Measurements from ENCODE around the gene CDK1.
A peak's percentile ranks its signal among the peaks of the same experiment; 100 is the strongest.

Gene CDK1

DNA sequence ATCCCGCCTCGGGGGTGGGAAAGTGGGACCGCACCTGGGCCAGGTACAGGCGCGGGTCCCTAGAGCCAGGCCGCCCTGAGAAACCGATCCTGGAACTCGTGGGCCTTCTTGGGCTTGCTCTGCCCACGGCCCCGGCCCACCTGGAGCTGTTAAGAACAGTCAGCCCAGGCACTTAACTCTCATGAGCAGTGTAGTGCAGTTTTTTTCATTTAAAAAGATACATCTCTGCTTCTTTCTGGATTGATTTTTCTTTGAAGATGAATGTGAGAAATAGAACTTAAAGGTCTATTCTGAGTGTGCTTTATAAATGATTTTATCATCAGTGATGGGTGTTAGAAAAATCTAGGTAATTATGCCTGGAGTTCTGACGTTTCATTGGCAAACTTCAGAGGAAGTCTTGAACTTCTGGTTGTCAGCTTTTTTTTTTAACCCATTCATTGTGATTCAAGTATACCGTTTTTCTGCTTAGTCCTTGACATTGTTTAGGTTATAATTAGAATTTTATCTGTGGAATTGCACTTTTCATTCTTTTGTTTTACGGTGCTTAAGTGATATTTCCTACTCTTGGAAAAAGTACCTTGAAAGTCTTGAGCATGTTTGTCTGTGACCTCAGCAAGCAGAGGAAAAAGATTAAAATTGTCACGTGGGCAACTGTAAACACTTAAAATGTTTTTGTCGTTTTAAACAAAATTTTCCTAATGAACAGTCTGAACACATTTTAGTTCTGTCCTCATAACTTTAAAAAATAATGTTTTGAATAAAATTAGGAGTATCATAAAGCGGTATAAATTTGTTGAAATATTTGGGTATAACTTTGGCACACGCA is 906 bp downstream of the CDK1 start:
- no peak for DNase-seq

- DNase-seq, result no peak
These were observed 3.4 kb downstream of the CDK1 start for GRCh38 chr10:60781661-60782060.

GRCh38 chr10:60784641-60785040 is 6.4 kb downstream of the CDK1 start:
- DNase-seq, result no peak

DNA sequence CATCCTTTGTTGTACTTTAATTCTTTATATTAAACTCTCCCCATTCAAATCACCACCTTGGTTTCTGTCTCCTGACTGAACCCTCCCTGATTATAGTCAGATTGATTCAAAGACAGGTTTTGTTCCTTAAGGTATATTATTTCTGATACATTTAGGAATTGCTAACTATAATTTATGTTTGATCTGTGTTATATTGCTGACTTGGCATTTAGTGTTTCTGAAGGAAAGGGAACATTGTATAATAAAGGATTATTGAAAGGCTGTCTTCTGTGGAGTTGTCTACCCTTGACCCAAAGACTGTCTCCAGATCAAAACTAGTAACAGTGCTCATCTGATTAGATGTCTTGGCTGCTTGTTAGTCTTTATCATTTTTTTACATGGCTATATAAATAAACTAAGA is 10.3 kb downstream of the CDK1 start:
- DNase-seq, result no peak

- no peak for DNase-seq
These were observed 11.1 kb downstream of the CDK1 start for GRCh38 chr10:60789340-60789739.

- DNase-seq, result no peak
These were observed 16.7 kb downstream of the CDK1 start for GRCh38 chr10:60794953-60795352.

DNA sequence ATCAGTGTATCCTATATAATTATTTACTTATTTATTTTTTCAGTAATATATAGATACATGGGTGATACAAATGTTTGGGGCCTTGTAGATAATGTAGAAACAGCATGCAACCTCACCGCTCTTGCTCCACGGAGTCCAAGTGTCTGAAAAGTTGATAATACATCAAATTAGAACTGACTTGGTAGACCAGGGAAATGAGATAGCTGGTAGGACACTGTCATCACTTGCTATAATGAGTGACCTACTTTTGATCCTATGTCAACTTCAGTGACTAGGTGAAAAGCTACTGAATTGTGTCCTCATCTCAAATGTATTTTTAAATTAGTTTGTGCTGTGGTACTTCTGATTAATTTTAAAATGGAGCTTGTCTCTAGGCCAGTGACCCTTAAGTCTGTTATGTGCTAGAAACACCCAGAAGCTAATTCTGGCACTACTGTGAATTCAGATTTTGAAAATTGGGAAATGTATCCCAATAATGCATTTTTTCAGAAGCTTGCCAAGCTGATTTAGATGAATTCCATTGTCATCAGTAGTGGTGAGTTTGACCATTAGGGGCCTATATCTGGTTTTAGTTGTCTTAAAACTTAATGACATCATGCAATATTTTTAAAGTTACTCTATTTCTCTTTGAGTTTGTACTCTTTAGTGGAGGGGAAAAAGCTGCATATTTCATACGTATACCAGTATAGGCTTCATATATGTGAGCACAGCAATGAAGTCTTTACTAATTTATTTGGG is 17.4 kb downstream of the CDK1 start:
- DNase-seq, result no peak

DNA sequence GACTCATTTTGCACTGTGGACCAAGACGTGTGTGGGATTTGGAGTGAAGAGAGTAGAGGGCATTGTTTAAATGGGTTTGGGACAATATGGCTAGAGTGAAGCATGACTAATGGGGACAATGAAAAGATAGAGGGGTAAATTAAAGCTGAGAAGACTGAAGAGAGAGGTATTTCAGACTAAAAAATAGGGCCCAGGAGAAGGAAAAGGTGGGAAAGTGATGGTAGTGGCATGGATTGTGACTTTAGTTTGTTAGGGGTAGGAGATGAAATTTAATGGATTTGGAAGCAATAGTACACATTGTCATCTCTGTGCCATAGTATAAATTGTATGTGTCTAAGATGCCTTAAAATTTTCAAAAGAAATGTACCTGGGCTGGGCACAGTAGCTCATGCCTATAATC is 18.2 kb downstream of the CDK1 start:
- DNase-seq, result no peak

DNA sequence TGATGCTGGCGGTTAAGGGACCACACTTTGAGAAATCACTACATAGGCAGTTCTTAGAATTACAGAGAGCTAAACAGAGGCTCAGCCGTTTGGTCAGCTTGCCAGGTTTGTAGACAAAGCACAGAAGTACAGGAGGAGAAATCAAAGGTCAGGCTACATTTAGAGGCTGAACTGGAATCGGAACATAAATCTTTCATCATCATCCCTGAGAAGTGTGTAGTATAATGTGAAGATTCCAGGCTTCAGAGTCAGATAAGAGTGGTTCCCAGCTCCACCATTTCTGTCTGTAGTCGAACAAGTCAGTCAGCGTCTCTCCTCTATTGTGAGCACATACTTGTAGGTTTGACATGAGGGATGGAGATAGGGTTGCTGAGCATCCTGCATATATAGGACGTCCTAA is 18.9 kb downstream of the CDK1 start:
- DNase-seq, result no peak

- DNase-seq, result no peak
These were observed 19.8 kb downstream of the CDK1 start for GRCh38 chr10:60798031-60798430.

- no peak for DNase-seq
These were observed 20.6 kb downstream of the CDK1 start for GRCh38 chr10:60798870-60799269.

- DNase-seq, result no peak
These were observed 21.8 kb downstream of the CDK1 start for GRCh38 chr10:60799971-60800650.

DNA sequence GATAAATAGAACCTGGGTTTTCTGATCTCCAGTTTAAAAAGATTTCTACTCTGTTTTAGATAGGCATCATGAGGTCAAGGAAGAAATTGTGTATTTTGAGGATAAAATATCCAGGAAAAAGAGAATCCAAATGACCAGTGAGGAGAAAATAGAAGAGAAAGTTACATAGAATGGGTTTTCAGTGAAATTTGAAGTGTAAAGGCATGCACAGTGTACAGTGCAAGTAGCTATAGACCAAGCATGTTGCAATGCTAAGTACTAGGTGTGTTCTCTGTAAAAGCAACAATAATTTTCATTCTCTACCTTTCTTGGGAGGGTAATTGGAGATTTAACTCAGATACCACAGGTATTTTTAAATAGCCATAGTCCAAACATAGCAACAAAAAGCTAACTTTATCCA is 22.6 kb downstream of the CDK1 start:
- DNase-seq, result no peak

DNA sequence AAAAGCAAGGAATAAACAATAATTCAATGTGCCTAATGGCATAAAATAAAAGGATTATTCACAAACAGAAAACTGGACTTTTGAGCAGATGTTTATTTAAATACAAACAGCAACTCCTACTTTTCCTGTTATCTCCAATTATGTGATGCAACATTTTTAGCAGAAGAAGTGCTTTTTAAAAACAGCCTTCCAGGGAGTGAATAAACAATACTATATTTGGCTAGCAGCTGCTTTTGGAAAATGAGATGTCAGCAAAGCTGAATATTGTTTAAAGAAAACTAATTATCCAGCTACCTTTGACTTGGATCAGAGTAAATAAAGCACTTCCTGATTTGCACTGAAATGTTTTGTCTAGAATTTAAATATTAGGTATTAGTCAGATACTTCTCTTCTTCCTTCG is 23.2 kb downstream of the CDK1 start:
- no peak for DNase-seq

- DNase-seq, result no peak
These were observed 25.2 kb downstream of the CDK1 start for GRCh38 chr10:60803433-60803832.

DNA sequence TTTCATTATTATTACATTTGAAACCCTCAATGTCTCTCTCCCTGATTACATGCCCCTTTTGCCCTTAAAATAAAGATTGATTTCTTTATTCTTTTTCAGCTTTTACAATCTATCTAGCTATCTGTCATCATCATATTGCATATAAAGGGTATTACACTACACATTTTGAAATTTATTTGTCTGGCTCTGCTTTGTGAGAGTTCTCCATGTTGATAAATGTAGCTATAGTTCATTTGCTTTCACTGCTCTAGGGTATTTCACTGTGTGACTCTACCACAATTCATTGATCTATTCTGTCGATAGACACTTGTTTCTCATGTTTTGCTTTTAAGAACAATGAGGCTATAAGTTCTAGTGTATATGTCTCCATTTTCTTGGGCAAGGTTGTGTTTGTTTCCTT is 25.6 kb downstream of the CDK1 start:
- no peak for DNase-seq

GRCh38 chr10:60806921-60807320 is 28.6 kb downstream of the CDK1 start:
- no peak for DNase-seq

DNA sequence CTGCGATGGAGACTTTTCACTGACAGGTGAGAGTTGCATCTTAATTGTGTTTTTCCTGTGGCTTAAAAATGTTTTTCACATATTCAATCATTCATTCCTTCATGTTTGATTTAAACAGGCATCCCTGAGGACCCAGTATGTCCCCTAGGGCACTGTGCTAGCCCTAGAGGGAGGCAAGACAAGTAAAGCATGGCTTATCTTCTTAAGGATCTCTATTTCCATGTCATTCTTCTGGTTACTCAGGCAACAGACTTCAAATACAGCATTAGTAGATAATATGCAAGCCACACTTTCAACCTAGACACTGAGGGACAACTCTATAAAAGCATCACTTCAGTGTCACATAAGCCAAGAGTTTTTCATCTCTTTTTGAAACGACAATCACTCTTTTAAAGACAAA is 29.2 kb downstream of the CDK1 start:
- DNase-seq, result no peak

DNA sequence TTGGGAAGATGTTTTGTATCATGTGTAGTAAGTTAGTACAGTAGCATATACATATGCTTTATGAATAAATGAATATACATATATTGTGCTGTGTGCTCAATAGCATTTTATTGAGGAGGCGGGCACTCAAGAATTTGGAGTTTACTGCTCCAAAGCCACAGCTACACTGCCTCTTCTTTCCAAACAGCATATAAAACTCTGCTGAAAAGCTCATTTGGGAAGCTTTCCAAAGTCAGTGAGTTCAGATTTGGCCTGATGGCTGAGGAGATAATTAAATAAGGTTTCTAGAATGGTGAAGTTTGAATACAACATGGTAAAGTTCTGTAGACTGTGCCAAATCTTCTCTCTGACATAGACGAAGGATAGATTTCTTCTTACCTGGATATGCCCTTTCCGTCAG is 29.8 kb downstream of the CDK1 start:
- DNase-seq, result no peak

- no peak for DNase-seq
These were observed 30.9 kb downstream of the CDK1 start for GRCh38 chr10:60809157-60809556.

- no peak for DNase-seq
These were observed 32.3 kb downstream of the CDK1 start for GRCh38 chr10:60810437-60811182.

DNA sequence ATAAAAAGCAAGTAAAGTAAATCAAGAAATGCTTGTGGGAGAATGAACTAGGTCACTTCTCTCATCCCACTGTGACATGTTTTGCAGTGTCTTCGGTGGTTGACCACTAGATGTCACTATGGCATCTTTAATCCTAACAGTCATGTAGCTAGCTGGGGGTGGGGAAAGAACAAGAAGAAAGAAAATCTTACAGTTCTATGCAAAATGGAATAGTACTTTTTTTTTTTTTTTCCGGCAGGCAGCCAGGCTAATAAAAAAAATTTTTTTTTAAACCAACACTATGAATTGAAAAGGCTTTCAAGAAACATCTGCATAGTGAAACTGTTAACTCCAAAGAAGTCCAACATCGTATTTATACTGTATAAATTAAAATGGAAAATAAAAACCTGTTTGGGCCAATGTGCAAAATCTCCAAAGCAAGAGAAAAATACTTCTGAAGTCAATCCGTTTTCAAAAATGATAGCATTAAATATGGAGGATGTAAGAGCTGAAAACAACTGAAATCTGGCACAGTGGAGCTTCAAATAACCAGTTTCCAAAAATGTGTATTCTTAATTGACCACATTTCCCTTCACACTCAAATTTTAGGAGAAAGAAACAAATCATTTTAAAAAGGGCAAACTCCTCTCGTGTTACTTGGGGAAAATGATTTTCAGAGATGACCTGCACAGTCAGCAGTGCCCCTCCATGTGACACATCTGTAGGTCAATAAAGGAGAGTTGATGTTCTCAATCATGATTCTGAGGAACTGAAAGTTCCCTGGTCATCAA is 38.5 kb downstream of the CDK1 start:
- DNase-seq, result peak; percentile 34
